DMS114 treated with DMSO at 0.1 percent for 48 hours (cell line): Measurements from ENCODE around the gene INSYN2B.
"Not testable (repeated sequence)": the region's sequence is repeated elsewhere in the genome, so short reads cannot be mapped to it uniquely, and the experiment has no call there.

Source experiments
- DNase-seq: peaks from one replicate; lab custom pipeline; 2025; ENCODE audit not compliant: unreplicated experiment; lab: John Stamatoyannopoulos, UW

Gene INSYN2B

DNA sequence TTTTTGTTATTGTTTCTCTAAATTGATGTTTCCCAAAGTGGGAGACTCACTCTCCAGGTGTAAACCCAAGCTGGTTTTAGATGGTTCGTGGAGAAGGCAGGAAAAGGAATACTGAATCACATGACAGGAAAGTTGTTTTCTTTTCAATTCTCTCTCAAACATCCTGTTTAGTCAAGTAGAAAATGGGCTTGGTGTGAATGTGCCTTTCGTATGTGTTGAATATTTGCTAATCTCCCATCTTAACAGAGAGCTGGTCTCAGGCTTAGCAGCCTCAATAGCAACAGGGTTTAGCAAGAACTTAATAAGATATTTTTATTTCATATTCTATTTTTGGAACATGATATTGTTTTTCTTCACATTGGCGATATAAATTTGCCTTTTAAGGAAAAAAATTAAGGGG lies 119.7 kb downstream of the INSYN2B start:
- no peak for DNase-seq

DNA sequence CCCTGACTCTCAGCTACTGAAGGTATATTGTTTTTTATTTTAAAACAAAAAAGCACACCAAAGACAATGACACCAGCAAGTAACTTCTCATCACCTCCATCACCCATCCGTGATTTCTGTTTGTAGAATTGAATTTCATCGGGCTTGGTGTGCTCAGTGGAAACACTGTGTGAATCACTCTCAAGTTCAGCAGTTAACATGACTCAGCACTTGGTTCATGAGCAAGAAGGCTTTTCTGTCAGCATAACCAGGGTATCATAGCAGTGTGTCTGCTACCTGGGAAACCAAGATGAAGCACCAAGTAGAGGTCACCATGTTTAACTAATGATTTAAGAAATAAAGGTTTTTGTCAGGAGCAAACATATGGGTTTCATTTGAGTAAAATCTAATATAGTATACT lies 123.7 kb downstream of the INSYN2B start:
- DNase-seq, result no peak

DNA sequence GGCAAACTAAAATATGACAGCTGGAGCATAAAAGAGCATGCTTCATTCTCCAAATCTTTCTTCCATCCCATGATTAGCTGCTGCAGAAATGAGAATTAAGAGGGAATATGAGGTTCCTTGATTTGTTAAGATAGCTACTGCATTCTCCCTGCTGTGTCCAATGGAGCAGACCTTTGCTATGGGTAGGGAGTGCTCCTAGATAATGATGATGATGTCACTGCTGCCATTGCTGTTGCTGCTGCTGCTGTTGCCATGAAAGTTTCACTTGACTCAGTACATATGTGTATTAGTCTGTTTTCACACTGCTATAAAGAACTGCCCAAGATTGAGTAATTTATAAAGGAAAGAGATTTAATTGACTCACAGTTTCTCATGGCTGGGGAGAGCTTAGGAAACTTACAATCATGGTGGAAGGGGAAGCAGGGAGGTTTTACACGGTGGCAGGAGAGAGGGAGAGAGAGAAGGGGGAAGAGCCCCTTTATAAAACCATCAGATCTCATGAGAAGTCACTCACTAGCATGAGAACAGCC lies 128.9 kb downstream of the INSYN2B start:
- DNase-seq, result no peak

DNA sequence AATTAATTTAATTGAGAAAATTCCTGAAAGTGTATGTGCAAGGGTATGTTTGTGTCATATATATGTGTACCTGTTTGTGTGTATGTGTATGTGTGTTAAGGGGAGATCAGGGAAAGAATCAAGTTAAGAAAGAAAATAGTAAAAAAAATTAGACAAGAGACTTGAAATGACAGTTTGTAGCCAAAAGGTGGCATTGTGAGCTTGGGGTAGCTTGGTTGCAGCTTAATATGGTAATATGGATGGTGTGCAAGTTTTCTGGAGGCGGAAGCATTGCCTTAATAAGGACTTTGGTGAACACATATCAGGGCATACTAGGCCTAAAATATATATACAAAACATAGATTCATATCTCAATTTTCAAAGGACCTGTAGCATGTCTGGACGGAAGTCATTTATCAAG lies 129.9 kb downstream of the INSYN2B start:
- DNase-seq, result no peak

DNA sequence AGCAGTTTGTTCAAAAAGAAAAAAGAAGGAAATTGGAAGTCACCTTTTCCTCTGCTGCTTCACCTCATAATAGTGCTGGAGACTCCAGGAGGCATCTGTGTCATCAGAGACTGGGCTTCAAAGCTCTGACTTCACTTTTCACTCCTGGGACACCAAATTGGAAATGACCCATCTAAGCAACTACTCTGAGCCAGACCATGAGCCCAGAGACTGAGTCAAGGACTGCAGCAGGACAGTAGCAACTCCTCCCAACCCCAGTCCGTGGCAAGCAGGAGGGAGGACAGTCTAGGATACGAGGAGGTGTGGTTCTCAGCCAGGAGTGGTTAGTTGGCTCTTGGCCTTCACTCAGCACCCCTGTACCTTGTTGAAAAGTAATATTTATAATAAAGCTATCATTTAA lies 131.5 kb downstream of the INSYN2B start:
- DNase-seq, result no peak

DNA sequence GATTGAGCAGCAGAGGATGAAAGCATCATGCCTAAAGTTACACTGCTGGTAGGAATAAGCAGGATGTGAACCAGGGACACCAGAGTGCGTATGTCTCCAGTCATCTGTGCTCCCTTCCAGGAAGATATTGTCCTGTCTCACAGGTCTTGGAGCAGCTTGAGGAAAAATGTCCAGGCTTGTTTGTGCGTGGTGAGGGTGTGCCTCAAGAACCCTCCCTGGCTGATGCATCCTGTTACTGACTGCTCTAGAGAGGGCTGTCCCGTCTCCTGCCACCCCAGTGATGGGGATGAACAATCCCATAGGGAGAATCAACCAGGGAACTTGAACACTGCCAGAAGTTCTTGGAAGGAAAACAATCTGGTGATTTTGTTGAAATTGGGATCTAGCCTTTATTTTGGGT lies 132.0 kb downstream of the INSYN2B start:
- DNase-seq, result no peak

DNA sequence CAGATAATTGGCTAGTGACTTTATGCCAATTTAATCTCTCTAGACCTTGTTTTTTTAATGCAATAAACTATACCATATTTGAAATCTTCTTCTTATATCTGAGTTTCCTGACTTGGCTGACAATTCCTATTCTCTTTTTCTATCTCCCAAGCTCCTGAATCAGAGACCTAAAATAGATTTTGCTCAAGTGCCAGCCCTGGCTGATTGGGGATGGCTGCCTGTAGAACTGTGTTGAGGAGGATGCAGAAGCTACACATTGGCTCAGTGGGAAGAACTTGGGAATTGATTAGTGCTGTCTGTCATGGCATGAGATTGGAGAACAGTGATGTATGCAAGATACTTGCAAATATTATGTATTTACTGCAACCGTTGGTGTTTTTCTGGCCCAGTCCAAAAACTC lies 132.8 kb downstream of the INSYN2B start:
- DNase-seq, result no peak

DNA sequence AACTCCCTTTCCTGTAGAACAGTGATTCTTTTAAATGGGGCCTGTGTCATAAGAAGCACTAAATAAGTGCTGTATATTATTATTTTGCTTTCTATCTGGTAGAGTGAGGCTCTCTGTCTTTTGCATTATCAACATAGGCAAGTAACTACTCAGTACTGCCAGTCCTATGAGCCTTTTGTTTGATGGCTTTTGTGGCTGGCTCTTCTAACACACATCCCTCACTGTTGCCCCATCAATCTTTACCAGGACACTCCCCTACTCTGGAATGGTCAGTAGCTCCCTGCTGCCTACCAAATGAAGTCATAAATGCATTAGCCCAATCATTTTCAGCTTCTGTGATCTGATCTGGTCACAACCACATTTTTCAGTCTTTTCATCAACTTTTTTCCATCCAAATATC lies 137.6 kb downstream of the INSYN2B start:
- DNase-seq, result no peak

DNA sequence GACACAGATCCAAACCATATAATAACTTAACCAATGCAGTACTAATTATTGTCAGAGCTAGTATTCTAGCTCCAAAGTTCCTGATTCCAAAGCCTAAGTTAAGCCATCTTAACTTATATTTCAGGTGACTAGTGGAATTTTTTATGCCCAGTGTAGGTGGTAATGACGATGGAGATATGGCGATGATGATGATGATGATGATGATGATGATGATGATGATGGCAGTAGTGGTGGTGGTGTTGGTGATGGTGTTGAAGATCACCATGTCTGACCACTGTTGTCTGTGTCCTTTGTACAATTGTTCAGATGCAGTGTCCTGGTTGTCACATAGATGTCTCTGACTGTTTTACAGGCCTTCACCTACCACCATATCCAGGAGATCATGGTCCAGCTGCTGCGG lies 139.9 kb downstream of the INSYN2B start:
- DNase-seq, result no peak

DNA sequence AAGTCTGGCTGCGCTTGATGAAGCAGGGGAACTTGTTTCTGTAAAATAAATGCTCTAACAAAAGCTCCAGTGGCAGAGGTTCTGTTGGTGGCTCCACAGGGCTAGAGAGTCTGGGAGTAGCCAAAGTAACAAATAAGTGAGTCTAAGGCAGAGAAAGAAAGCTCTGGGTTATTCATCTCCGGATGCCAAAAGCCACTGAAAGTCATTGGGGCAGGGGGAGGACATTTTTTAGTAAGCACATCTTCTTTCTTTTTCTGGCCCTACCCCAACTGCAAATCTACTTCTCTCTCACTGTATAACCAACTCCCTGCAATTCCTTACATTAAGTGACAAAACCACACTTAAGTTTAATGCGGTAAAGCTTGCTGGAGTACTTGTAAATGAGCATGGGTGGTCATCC lies 141.6 kb downstream of the INSYN2B start:
- no peak for DNase-seq

DNA sequence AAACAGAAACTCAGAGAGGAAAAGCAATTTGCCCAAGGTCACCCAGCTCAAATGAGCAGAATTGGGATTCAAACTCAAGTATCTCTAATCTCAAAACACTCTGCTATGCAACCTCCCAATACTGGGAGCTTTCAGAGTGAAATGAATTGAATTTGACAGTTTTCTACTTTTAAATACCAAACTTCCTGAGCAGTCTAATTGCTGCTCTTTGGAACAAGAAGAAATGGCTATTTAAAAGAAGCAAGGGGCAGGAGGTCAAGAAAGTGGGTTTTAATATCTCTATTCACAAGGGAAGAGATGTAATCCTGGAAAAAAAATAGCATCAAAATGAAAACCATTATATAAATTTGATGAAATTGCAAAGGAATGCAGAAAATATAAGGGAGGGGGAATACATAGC lies 142.6 kb downstream of the INSYN2B start:
- DNase-seq, result no peak

DNA sequence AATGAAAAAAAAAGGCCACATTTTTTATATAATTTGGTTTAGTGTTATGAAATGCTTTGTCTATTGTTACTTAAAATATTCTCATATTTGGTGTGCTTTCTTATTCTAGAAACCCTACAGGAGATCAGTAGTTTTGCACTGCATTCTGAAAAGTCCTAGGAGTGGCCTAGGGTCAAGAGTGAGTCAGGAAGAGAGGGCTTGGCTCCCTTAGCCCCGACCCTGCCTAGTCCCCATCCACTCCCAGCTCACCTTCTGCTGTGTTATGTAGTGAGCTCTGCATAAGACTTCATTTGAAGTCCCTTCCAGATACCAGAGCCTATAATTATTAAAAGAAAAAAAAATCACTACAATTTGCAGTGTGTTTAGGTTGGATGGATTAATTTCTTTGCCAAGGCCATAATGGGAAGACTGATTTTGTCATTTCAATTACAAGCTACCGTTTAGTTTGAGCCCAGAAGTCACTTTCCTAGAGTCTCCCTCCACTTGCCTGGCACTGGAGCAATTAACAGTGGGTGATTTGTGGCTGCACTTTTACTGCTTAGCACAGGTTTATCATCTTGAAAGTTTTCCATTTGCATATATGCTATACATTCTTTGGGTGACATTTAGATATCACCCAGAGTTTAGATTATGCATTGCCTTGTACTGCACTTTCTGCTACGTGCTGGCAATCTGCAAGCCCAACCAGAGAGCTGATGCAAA lies 143.3 kb downstream of the INSYN2B start:
- no peak for DNase-seq

DNA sequence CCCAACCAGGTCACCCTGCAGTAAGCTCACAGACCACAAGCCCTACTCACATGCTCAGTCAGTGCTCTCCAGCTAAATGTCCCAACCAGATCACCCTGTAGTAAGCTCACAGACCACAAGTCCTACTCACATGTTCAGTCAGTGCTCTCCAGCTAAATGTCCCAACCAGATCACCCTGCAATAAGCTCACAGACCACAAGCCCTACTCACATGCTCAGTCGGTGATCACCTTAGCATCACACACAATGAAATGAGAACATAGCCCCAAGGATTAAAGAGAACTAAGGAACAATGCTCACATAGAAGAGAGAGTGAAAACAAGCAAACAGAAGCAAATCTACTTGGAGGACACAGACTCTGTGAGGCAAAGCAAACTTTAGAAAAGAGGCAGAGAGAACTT lies 145.8 kb downstream of the INSYN2B start:
- not testable (repeated sequence) for DNase-seq

DNA sequence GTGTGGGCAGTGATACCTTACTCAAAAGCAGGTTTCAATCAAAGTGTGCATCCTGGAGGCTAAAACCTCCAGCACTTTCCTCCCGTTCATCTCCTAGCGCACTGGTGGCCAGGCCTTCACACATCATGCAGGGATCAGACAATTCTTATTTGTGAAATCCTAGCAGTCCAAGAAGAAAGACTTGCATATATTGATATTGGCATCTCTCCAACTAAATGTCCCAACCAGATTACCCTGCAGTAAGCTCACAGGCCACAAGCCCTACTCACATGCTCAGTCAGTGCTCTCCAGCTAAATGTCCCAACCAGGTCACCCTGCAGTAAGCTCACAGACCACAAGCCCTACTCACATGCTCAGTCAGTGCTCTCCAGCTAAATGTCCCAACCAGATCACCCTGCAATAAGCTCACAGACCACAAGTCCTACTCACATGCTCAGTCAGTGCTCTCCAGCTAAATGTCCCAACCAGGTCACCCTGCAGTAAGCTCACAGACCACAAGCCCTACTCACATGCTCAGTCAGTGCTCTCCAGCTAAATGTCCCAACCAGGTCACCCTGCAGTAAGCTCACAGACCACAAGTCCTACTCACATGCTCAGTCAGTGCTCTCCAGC lies 146.5 kb downstream of the INSYN2B start:
- not testable (repeated sequence) for DNase-seq

DNA sequence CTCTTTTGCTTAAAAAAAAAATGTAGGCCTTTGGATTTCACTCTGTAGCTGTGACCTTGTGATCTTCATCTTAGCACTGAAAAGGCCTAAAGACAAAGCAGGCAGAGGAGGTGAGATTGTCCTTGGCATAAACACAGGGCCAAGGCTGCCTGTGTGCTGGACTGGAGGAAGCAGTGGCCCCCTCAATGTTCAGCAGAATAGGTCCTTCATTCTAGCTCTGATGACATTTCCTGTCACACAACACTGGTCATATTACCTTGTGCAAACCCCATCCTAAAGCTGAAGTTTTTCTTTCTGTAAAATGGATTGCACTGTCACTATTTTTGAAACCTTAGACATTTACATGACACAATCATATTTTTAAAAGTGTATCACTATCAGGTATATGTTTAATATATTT lies 147.4 kb downstream of the INSYN2B start:
- DNase-seq, result no peak

DNA sequence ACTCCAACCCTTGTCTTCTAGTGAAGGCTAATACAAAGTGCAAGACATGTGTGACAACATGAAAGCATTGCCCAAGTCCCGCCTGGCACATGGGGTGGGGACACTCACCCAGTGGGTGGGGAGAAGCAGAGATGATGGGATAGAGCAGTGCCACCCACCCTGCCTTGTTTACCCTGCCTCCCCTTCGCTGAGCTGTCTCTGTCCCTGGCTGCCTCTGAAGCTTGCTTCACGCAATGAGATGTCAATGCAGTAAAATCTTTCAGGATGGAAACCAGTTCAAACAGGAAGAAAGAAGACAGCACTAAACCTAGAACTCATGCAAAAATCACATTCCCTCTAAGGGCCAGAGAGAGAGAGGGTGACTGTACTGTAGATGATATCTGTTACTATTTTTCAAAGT lies 148.0 kb downstream of the INSYN2B start:
- no peak for DNase-seq

DNA sequence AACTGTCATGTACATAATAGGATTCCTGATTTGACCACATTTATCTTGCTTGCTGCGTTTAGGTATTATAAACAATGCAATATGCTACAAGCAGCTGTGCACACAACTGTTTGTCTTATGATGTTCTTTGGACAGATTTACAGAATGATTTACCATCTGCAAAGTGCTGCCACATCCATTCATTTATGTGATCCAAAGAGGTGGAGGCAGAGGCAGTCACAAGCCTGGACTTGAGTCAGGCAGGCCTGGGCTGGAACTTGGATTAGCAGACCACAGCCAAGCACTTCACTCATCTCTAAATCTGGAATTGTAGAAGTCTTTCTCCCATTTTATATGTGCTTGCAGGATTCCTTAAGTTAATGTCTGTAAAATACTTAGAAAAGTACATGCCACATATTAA lies 149.0 kb downstream of the INSYN2B start:
- DNase-seq, result no peak

DNA sequence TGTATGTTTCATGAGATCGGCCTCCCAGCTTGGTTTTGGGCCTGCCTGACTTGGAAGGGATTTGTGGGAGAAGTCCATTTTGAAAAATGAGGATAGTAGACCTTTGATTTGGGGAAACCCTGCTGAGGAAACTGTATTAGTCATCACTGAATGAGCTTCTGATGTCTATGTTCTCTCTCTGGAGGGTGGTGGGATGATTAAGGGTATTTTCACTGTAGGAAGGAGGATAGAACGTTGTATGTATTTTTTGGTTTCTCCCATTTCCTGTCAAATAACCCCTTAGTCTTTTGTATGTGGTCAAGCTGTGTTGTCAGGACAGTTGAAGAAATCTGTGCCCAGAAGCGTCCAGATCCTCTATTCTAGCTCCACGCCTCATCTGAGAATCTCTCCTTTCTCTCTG lies 151.9 kb downstream of the INSYN2B start:
- DNase-seq, result no peak

DNA sequence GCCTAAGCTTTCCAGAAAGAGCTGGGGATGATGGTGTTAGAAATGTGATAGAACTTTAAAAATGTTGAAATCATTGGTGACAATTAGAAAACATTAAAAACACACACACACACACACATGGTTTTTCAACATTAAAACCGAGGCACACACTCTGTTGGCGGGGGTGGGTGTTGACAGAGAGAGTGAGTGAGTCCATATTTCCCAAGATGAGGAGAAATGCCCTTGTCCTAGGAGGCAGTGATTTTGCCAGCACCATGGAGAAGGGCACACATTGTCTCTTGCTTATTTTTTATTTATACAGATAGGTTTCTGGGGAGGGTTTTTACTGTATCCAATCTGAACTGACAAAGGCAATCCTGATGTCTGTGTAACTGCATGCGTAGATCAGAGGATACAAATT lies 152.5 kb downstream of the INSYN2B start:
- no peak for DNase-seq

DNA sequence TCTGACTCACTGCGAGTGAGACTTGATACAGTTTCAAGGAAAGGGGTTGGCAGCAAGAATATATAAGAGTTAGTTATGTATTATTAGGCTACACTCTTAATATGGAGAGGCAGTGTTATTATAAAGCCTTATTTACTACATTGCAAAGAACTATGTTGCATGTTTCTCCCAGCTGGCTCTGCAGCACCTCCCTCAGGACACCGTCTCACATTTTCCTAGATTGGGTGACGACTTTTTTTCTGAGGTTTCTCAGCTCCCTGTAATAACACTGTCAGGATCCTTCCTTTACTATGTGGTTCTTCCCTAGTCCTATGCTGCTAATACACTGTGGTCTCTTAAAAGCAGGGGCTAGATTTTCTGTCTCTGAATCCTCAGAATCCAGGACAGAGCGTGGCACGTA lies 153.7 kb downstream of the INSYN2B start:
- no peak for DNase-seq

DNA sequence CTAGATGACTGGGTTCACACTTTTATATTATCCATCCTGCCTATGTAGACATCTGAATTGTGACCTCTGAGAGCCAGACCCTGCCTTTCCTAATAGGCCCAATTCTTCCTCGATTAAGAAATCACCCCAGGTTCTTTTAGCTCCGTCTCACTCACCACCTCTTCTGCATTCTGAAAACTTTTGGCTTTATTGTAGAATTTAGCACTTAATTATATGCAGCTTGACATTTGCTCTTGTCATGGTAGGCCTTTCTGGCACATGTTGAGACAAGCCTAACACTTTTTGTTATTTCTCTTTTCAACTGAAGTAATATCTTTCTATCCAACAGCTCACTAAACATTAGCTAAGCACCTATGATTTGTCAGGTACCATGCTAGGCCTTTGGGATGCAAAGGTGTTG lies 163.3 kb downstream of the INSYN2B start:
- DNase-seq, result no peak

DNA sequence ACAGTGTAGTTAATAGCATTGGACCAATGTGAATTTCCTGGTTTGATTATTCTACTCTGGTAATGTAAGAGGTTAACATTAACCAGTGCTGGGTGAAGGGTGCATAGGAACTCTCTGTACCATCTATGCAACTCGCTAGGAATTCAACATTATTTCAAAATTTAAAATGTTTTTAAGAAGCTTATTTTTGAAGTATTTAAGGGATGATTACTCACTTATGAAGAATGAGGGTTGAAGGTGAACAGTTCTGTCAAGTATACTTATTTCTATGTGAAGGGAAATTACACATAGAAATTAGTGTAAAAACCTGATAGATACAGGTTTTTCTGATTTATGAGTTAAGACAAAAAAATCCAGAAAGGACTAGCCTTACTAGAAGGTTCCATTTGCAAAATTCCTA lies 165.8 kb downstream of the INSYN2B start:
- DNase-seq, result no peak
